ENCODE data around the gene PLCB4.

The PLCB4 gene

DNA sequence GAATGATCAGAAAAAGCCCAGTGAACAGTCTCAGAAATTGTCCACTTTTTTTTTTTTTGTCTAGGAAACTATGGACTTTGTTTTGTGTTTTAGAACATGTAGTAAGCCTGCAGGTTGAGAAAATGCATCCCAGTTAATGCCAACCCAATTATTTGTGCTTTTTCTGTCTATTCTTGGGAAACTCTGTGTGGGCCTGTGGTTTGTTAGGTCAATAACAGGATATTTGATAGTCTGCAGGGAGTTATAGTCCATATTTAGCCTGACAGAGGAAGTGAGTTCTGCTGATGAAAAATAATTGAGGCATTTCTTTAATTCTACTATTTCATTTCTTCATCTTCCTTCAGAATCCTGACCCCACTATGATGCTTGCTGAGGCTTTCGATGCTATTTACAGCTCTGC is 291.5 kb downstream of the PLCB4 start (continued):
- TF ChIP-seq PRDM1 (tag by site-specific recombination; IDR thresholded peaks at IDR 0.05) (no peak), RBAK (tag by site-specific recombination; IDR thresholded peaks at IDR 0.05) (no peak), ZNF292 (tag by site-specific recombination; IDR thresholded peaks at IDR 0.05; ENCODE audit: borderline replicate concordance, low read depth) (no peak), ZBTB21 (tag by site-specific recombination; IDR thresholded peaks at IDR 0.05) (no peak), ZNF140 (tag by site-specific recombination; IDR thresholded peaks at IDR 0.05) (no peak)
- TF ChIP-seq, protein P1, sequence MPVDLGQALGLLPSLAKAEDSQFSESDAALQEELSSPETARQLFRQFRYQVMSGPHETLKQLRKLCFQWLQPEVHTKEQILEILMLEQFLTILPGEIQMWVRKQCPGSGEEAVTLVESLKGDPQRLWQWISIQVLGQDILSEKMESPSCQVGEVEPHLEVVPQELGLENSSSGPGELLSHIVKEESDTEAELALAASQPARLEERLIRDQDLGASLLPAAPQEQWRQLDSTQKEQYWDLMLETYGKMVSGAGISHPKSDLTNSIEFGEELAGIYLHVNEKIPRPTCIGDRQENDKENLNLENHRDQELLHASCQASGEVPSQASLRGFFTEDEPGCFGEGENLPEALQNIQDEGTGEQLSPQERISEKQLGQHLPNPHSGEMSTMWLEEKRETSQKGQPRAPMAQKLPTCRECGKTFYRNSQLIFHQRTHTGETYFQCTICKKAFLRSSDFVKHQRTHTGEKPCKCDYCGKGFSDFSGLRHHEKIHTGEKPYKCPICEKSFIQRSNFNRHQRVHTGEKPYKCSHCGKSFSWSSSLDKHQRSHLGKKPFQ (tag by site-specific recombination; IDR thresholded peaks at IDR 0.05): no peak

DNA sequence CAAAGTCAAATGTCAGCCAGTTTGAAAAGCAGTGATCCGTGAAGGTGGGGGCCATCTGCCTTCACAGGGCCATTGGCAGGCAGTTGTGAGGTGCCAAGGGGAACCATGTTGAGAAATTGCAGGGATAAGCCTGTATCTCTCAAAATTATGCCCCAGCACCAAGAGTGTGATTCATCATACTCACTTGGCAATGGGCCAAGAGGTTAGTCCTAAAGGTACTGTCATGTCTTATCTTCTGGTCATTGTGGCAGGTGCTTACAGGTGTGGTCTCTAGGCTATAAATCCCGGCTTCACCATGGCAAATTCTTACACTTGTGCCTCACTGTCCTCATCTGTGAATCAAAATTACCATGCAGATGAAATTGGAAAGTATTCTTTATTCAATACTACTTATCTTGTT is 294.8 kb downstream of the PLCB4 start:
- no peaks in the 10 kb centered on the region for H3K4me1 ChIP-seq (ENCODE audit: control insufficient read depth, insufficient read depth, low read length)
- CTCF ChIA-PET: interaction anchor here (0.6 to 2.3 kb wide), 5 partner anchors 246 to 603 kb away, joined by 3 to 5 read pairs (median 5); no protein-coding TSS in a partner anchor
- H3K36me3 ChIP-seq (ENCODE audit: control insufficient read depth in 2 of 2, insufficient read depth in 1 of 2, low read length in 2 of 2): no peaks in the 10 kb centered on the region
- H3K9me3 ChIP-seq (ENCODE audit: control insufficient read depth, insufficient read depth, low read depth, low read length): no peaks in the 10 kb centered on the region
- no peak overlapping the region for H3K4me3 ChIP-seq (ENCODE audit: low read depth, low read length)
- H3K27ac ChIP-seq (ENCODE audit: extremely low read depth, low read depth, low read length): no peak overlapping the region
- TF ChIP-seq HOXA7 (CRISPR knock-in tag; IDR thresholded peaks at IDR 0.05; ENCODE audit: borderline replicate concordance) (no peak), BCL11A (tag by site-specific recombination; IDR thresholded peaks at IDR 0.05; ENCODE audit: low read depth) (no peak), ZNF76 (tag by site-specific recombination; IDR thresholded peaks at IDR 0.05; ENCODE audit: borderline replicate concordance, low read depth) (no peak), ZNF211 (tag by site-specific recombination; IDR thresholded peaks at IDR 0.05; ENCODE audit: low read depth) (no peak), ZNF140 (tag by site-specific recombination; IDR thresholded peaks at IDR 0.05) (no peak), ZNF221 (tag by site-specific recombination; IDR thresholded peaks at IDR 0.05; ENCODE audit: borderline replicate concordance) (no peak), ZNF426 (tag by site-specific recombination; IDR thresholded peaks at IDR 0.05) (no peak), ZNF768 (tag by site-specific recombination; IDR thresholded peaks at IDR 0.05) (no peak)
- TF ChIP-seq, protein P2, sequence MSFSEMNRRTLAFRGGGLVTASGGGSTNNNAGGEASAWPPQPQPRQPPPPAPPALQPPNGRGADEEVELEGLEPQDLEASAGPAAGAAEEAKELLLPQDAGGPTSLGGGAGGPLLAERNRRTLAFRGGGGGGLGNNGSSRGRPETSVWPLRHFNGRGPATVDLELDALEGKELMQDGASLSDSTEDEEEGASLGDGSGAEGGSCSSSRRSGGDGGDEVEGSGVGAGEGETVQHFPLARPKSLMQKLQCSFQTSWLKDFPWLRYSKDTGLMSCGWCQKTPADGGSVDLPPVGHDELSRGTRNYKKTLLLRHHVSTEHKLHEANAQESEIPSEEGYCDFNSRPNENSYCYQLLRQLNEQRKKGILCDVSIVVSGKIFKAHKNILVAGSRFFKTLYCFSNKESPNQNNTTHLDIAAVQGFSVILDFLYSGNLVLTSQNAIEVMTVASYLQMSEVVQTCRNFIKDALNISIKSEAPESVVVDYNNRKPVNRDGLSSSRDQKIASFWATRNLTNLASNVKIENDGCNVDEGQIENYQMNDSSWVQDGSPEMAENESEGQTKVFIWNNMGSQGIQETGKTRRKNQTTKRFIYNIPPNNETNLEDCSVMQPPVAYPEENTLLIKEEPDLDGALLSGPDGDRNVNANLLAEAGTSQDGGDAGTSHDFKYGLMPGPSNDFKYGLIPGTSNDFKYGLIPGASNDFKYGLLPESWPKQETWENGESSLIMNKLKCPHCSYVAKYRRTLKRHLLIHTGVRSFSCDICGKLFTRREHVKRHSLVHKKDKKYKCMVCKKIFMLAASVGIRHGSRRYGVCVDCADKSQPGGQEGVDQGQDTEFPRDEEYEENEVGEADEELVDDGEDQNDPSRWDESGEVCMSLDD (tag by site-specific recombination; IDR thresholded peaks at IDR 0.05): no peak
- TF ChIP-seq, protein P3, sequence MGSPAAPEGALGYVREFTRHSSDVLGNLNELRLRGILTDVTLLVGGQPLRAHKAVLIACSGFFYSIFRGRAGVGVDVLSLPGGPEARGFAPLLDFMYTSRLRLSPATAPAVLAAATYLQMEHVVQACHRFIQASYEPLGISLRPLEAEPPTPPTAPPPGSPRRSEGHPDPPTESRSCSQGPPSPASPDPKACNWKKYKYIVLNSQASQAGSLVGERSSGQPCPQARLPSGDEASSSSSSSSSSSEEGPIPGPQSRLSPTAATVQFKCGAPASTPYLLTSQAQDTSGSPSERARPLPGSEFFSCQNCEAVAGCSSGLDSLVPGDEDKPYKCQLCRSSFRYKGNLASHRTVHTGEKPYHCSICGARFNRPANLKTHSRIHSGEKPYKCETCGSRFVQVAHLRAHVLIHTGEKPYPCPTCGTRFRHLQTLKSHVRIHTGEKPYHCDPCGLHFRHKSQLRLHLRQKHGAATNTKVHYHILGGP (tag by site-specific recombination; IDR thresholded peaks at IDR 0.05): no peak
- TF ChIP-seq, protein P4, sequence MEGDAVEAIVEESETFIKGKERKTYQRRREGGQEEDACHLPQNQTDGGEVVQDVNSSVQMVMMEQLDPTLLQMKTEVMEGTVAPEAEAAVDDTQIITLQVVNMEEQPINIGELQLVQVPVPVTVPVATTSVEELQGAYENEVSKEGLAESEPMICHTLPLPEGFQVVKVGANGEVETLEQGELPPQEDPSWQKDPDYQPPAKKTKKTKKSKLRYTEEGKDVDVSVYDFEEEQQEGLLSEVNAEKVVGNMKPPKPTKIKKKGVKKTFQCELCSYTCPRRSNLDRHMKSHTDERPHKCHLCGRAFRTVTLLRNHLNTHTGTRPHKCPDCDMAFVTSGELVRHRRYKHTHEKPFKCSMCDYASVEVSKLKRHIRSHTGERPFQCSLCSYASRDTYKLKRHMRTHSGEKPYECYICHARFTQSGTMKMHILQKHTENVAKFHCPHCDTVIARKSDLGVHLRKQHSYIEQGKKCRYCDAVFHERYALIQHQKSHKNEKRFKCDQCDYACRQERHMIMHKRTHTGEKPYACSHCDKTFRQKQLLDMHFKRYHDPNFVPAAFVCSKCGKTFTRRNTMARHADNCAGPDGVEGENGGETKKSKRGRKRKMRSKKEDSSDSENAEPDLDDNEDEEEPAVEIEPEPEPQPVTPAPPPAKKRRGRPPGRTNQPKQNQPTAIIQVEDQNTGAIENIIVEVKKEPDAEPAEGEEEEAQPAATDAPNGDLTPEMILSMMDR (tag by site-specific recombination; IDR thresholded peaks at IDR 0.05): no peak
- POLR2A ChIA-PET: no interaction called here

DNA sequence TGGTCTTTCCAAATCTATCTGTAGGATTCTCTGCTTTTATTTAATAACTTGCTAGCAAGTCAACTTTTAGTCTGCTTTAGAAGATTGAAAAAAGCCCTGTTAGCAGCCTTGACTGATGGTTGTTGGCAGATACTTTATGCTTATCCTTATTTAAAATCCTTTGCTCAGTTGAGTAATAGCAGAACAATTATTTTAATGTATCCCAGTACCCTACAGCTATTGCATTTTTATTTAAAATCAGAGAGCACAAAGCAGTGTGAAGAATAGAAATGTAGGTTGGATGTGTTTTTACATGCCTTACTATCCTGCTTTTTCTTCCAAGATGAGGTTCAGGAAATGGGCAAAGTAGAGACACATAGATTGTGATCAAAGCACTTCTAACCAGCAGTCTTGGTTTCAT is 298.4 kb downstream of the PLCB4 start:
- H3K9me3 ChIP-seq (ENCODE audit: control insufficient read depth, insufficient read depth, low read depth, low read length): no peaks in the 10 kb centered on the region
- no peak overlapping the region for H3K4me3 ChIP-seq (ENCODE audit: low read depth, low read length)
- H3K4me1 ChIP-seq (ENCODE audit: control insufficient read depth, insufficient read depth, low read length): no peaks in the 10 kb centered on the region
- no peak overlapping the region for H3K27ac ChIP-seq (ENCODE audit: extremely low read depth, low read depth, low read length)
- POLR2A ChIA-PET: no interaction called here
- CTCF ChIA-PET: interaction anchor here (1.8 kb wide), 1 partner anchor 26 kb away, joined by 10 read pairs; no protein-coding TSS in a partner anchor
- H3K36me3 ChIP-seq (ENCODE audit: control insufficient read depth in 2 of 2, insufficient read depth in 1 of 2, low read length in 2 of 2): no peaks in the 10 kb centered on the region
- TF ChIP-seq ZNF19 (tag by site-specific recombination; IDR thresholded peaks at IDR 0.05; ENCODE audit: low read depth) (no peak), ZNF830 (tag by site-specific recombination; IDR thresholded peaks at IDR 0.05; ENCODE audit: low read depth) (no peak), ZNF266 (tag by site-specific recombination; IDR thresholded peaks at IDR 0.05; ENCODE audit: low read depth) (no peak), ZNF175 (tag by site-specific recombination; IDR thresholded peaks at IDR 0.05) (no peak), ZNF560 (tag by site-specific recombination; IDR thresholded peaks at IDR 0.05; ENCODE audit: borderline replicate concordance) (no peak), ZNF701 (tag by site-specific recombination; IDR thresholded peaks at IDR 0.05) (no peak), ZNF354C (tag by site-specific recombination; IDR thresholded peaks at IDR 0.05; ENCODE audit: borderline replicate concordance, low read depth) (no peak), REPIN1 (tag by site-specific recombination; IDR thresholded peaks at IDR 0.05; ENCODE audit: low read depth) (no peak)
- TF ChIP-seq, protein P5, sequence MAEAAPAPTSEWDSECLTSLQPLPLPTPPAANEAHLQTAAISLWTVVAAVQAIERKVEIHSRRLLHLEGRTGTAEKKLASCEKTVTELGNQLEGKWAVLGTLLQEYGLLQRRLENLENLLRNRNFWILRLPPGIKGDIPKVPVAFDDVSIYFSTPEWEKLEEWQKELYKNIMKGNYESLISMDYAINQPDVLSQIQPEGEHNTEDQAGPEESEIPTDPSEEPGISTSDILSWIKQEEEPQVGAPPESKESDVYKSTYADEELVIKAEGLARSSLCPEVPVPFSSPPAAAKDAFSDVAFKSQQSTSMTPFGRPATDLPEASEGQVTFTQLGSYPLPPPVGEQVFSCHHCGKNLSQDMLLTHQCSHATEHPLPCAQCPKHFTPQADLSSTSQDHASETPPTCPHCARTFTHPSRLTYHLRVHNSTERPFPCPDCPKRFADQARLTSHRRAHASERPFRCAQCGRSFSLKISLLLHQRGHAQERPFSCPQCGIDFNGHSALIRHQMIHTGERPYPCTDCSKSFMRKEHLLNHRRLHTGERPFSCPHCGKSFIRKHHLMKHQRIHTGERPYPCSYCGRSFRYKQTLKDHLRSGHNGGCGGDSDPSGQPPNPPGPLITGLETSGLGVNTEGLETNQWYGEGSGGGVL (tag by site-specific recombination; IDR thresholded peaks at IDR 0.05): no peak

Measured in HEK293 (cell line).